Body of pancreas (tissue), 4 donors: ENCODE results near the gene TXLNA. TPM values are rescaled to one million over a fixed set of nuclear protein-coding genes. Genes with fewer than 3 reads are reported as not detected.

ENCODE experiments used
- ATAC-seq: fragments of 150-250 bp; one replicate; pipeline ENCODE4 v1.9.1; 2016
- DNase-seq, 4 donors: peaks; one replicate each; pipeline ENCODE4 v3.0.0-alpha.2; 2019
- H3K27ac ChIP-seq, 4 donors: fragments of 200-600 bp; sonication (generic); 1 replicate in 3 of 4; 2 replicates in 1 of 4; pipeline versions ENCODE4 v1.5.1 to v1.6.1; 2016 to 2019; ENCODE audit warnings: mild to moderate bottlenecking in 1 of 4, mixed read lengths in 1 of 4, moderate library complexity in 1 of 4
- H3K27me3 ChIP-seq, 2 donors: fragments of 200-600 bp; sonication (generic); one replicate each; pipeline ENCODE4 v1.6.0; 2016; ENCODE audit warnings: mild to moderate bottlenecking in 1 of 2
- H3K36me3 ChIP-seq, 2 donors: fragments of 200-600 bp; sonication (generic); replicated peaks in 1 of 2; 2 replicates each; pipeline ENCODE4 v1.5.1; 2016; ENCODE audit warnings: low read depth in 2 of 2; ENCODE audit not compliant: insufficient read depth in 1 of 2
- H3K4me1 ChIP-seq: fragments of 200-600 bp; sonication (generic); one replicate; pipeline ENCODE4 v1.6.0; 2016
- H3K4me3 ChIP-seq, 2 donors: fragments of 200-600 bp; sonication (generic); 1 replicate in 1 of 2; 2 replicates in 1 of 2; pipeline ENCODE4 v1.5.1; 2016 to 2019
- H3K9me3 ChIP-seq, 3 donors: fragments of 200-600 bp; sonication (generic); 1 replicate in 2 of 3; 2 replicates in 1 of 3; pipeline ENCODE4 v1.5.1; 2016
- CTCF ChIP-seq, 7 experiments: fragments of 450-650 bp in 4 of 7; fragments of 200-600 bp in 3 of 7; sonication (generic) in 3 of 7; IDR thresholded peaks; one replicate each; pipeline ENCODE4 v1.5.1; 2016 to 2019; ENCODE audit warnings: antibody characterized with exemption in 7 of 7
- POLR2A ChIP-seq, 3 donors: fragments of 450-650 bp; IDR thresholded peaks; one replicate each; pipeline ENCODE4 v1.6.1; 2016; ENCODE audit warnings: antibody characterized with exemption in 3 of 3, mild to moderate bottlenecking in 2 of 3
- WGBS, 2 donors: methylation state at CpG; one replicate each; pipeline ENCODE4 v1.1.5; 2017; 5-methylcytosine and 5-hydroxymethylcytosine counted together
- intact Hi-C: fragments of 100-400 bp; cut with DNase I; formaldehyde crosslinking; loops from one replicate; pipeline ENCODE4 v1.15.1; 2023
- total RNA-seq, 2 donors: library from RNA; depleted of rRNA; stranded (reverse); fragments of >200 nt; gene quantifications; one replicate each; pipeline ENCODE4 v1.1.0, GENCODE V29; 2016

TXLNA gene
- total RNA-seq, 2 donors from 2014 or later = 20.0 to 23.4 TPM

- no peak overlapping the region for H3K27ac ChIP-seq
- H3K4me1 ChIP-seq = no peaks in the 10 kb centered on the region
- WGBS, 2 donors = 92 to 95% methylated on average over 8 of the region's 8 CpGs
- no peaks in the 10 kb centered on the region for H3K9me3 ChIP-seq
- DNase-seq (no peak), ATAC-seq (no peak)
- TF ChIP-seq CTCF (IDR thresholded peaks at IDR 0.05) = no peak
- TF ChIP-seq POLR2A (IDR thresholded peaks at IDR 0.05) = no peak
- H3K4me3 ChIP-seq = no peak overlapping the region
- H3K27me3 ChIP-seq = no peaks in the 10 kb centered on the region
- intact Hi-C loops = no loop called here
- peaks cover 48 to 70% of the 10 kb centered on the region in 2 donors for H3K36me3 ChIP-seq
Measured at GRCh38 chr1:32192220-32192948, 12.9 kb downstream of the TXLNA start.

- TF ChIP-seq CTCF (IDR thresholded peaks at IDR 0.05) = no peak
- no peak for TF ChIP-seq POLR2A (IDR thresholded peaks at IDR 0.05)
- no peaks in the 10 kb centered on the region for H3K9me3 ChIP-seq
- peaks cover 11% of the 10 kb centered on the region for H3K4me1 ChIP-seq
- intact Hi-C loops = no loop called here
- ATAC-seq (no peak), DNase-seq (no peak)
- H3K27ac ChIP-seq = no peak overlapping the region
- WGBS, 2 donors = 92 to 100% methylated on average over 2 to 6 of the region's 6 CpGs
- no peak overlapping the region for H3K4me3 ChIP-seq
- H3K36me3 ChIP-seq = peaks cover 45 to 46% of the 10 kb centered on the region in 2 donors
- H3K27me3 ChIP-seq = no peaks in the 10 kb centered on the region
Measured at GRCh38 chr1:32194984-32195383, 15.5 kb downstream of the TXLNA start.

GRCh38 chr1:32195531-32195930, 16.1 kb downstream of the TXLNA start:
- ATAC-seq (no peak), DNase-seq (no peak)
- Histone ChIP-seq H3K27ac (no peak overlapping the region), H3K4me1 (peaks cover 15% of the 10 kb centered on the region), H3K4me3 (no peak overlapping the region), H3K36me3 (peaks cover 40 to 41% of the 10 kb centered on the region in 2 donors), H3K27me3 (no peaks in the 10 kb centered on the region), H3K9me3 (no peaks in the 10 kb centered on the region)
- TF ChIP-seq CTCF (IDR thresholded peaks at IDR 0.05) = no peak
- TF ChIP-seq POLR2A (IDR thresholded peaks at IDR 0.05) = no peak
- intact Hi-C loops = no loop called here
- 83 to 91% methylated on average over 3 of the region's 3 CpGs for WGBS, 2 donors

GRCh38 chr1:32195972-32196823, 16.7 kb downstream of the TXLNA start:
- Histone ChIP-seq H3K27me3 (no peaks in the 10 kb centered on the region), H3K36me3 (peaks cover 36 to 37% of the 10 kb centered on the region in 2 donors), H3K27ac (no peak overlapping the region), H3K9me3 (no peaks in the 10 kb centered on the region), H3K4me1 (peaks cover 22% of the 10 kb centered on the region), H3K4me3 (no peak overlapping the region)
- TF ChIP-seq CTCF (IDR thresholded peaks at IDR 0.05) (no peak), POLR2A (IDR thresholded peaks at IDR 0.05) (no peak)
- ATAC-seq = no peak
- intact Hi-C loops = no loop called here
- DNase-seq = no peak
